GM12874 (cell line): Measurements from ENCODE around the gene CLMN.

ENCODE experiments used
- CTCF ChIP-seq: IDR thresholded peaks from 2 replicates; pipeline ENCODE4 v1.5.1; 2011; ENCODE audit warnings: low read depth, mild to moderate bottlenecking, control low read depth, low read length, moderate library complexity; ENCODE audit not compliant: insufficient read depth

The CLMN gene

GRCh38 chr14:95335071-95335470 is 15.4 kb upstream of the CLMN start:
- no peak for TF ChIP-seq CTCF

GRCh38 chr14:95334044-95334443 is 14.3 kb upstream of the CLMN start:
- TF ChIP-seq CTCF, result no peak

- TF ChIP-seq CTCF, result no peak
Observed at GRCh38 chr14:95332641-95333040, 12.9 kb upstream of the CLMN start.

GRCh38 chr14:95331708-95332408 is 12.2 kb upstream of the CLMN start:
- TF ChIP-seq CTCF, result no peak

- no peak for TF ChIP-seq CTCF
Observed at GRCh38 chr14:95330591-95331370, 11.1 kb upstream of the CLMN start.

- TF ChIP-seq CTCF, result no peak
Observed at GRCh38 chr14:95329941-95330340, 10.2 kb upstream of the CLMN start.

- TF ChIP-seq CTCF, result no peak
Observed at GRCh38 chr14:95328729-95329503, 9.2 kb upstream of the CLMN start.
